NCI-H187 treated with DMSO at 0.1 percent for 48 hours (cell line): ENCODE measurements around the gene RTP1.
"Not testable (repeated sequence)": the region's sequence is repeated elsewhere in the genome, so short reads cannot be mapped to it uniquely, and the experiment has no call there.

Source experiments
- DNase-seq: peaks from one replicate; lab custom pipeline; 2025; lab: John Stamatoyannopoulos, UW

RTP1 gene, protein sequence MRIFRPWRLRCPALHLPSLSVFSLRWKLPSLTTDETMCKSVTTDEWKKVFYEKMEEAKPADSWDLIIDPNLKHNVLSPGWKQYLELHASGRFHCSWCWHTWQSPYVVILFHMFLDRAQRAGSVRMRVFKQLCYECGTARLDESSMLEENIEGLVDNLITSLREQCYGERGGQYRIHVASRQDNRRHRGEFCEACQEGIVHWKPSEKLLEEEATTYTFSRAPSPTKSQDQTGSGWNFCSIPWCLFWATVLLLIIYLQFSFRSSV

DNA sequence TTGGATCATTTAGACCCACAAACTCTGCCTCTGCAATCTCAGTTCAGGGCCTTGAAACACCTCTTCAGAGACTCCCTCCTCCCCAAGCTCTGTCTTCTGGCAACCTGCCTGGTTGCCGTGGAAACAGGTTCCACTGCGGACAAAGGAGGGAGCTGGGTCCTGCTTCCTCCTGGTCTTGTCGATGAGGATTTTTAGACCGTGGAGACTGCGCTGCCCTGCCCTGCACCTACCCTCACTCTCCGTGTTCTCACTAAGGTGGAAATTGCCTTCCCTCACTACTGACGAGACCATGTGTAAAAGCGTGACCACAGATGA lies at the start of gene RTP1:
RTP1 (plus strand) TSS at position 152 of the 315 bp plus-strand sequence; CDS start at position 182, 30 bp downstream.
- DNase-seq = no peak

DNA sequence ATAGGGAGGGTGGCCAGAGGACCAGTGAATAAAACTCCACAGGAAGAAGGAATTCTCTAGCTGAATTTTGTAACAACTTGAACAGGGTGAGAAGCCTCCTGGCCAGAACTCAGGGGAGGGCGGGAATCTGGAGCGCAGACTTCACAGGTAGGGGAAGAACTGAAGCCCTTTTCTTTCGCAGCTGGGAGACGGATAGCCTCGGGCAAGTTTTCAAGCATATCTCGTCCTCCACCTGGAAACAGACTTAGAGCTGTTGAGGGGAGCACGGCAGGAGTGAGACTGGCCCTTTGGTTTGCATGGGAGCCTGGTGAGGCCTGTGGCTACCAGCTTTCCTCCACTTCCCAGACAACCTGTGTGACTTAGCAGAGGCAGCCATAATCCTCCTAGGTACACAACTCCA lies 47.1 kb upstream of the RTP1 start:
- DNase-seq = no peak

DNA sequence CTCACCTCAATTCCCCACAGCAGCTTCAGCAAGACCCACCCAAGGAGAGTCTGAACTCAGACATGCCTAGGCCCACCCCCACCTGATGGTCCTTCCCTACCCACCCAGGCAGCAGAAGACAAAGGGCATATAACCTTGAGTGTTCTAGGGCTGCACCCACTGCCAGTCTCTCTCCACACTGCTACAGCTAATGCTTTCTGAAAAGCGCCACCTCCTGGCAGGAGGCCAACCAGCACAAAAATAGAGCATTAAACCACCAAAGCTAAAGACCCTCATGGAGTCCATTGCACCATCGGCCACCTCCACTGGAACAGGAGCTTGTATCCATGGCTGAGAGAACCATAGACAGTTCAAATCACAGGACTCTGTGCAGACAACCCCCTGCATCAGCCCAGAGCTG lies 46.7 kb upstream of the RTP1 start:
- DNase-seq = no peak

DNA sequence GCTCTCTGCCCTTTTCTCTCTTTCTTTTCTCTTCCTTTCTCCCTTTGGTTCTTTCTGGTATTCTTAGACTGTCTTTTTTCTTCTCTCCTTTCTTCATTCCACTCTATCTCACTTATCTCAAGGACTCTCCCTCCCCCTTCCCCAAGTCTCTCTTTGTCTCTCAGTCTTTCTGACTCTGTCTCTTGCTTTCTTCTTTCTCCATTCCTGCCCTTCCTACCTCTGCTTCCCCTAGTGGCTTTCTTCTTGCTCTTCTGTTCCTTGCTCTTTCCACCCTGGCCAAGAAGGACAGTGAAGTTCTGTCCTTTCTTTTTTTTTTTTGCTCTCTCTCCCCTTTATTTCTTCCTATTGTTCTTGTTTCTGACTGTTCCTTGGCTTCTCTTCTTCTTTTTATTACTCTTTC lies 35.7 kb upstream of the RTP1 start:
- no peak for DNase-seq

DNA sequence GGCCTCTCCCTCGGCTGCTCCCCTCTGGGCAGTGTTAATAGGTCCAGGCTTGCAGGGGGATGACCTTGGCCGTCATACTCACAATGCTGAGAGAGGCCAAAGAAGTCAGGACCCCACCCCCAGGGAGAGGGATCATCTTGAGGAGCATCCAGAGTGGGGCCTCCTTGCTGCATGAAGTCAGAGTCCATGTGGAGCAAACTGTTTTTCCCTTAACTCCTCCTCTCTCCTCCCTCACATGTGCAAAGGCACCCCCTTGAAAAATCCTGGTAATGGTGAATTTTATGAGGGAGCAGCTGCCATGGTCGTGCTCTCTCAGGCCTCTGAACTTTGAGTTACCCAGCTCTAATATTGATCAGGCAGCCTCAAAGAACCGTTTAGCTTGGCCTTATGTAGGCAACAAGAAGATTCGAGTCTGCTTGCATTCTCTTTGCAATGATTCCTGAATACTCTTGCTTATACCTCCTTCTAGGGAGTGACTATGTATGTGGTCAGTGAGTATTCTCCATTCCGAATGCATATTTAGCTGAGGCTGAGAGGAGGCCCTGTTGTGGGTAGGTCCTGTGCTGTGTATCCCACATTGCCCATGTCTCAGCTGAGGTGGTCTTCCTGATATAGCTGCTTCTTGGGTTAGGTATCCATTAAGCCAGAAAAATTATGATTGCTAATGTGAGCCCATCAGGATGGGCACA lies 34.9 kb upstream of the RTP1 start:
- DNase-seq = no peak

DNA sequence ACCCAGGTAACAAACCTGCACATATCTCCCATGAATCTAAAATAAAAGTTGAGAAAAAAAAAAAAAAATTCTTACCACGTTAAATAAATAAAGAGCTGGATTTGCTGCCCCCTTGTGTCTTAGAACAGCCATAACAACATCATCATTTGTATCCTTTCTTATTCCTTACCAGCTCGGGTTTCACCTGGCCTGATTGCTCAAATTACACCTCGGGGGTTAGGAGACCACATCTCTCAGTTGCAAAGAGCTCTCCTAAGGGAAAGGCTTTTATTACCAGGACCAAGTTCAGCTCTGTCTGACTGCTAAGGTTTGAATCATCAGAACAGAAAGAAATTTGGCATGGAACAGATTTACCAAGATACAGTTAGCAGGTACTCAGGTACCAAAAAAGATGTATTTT lies 32.1 kb upstream of the RTP1 start:
- DNase-seq = peak; percentile 91

DNA sequence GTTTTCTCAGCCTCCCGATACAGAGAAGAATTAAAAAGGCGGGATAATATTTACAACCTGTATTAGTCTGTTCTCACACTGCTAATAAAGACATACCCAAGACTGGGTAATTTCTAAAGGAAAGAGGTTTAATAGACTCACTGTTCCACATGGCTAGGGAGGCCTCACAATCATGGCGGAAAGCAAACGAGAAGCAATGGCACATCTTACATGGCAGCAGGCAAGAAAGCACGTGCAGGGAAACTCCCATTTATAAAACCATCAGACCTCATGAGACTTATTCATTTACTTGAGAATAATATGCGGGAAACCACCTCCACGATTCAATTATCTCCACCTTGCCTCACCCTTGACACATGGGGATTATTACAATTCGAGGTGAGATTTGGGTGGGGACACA lies 30.5 kb upstream of the RTP1 start:
- DNase-seq = no peak

DNA sequence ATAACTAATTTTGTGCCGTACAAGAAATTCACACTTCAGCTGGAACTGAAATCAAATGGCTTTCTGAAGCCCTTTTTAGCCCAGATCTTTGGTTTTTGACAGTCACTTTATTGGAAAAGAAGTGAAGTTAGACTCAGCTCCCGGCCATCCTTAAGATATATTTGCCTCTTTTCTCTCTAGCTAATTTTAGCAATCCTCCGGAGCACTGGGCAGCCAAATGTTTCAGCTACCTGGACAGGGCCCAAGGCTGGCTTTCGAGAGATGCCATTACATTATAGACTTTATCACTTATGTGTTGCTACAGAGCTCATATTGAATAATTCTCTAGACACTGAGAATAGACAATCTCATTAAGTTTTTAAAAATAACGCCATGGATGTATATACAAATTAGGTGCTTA lies 29.5 kb upstream of the RTP1 start:
- DNase-seq = no peak

DNA sequence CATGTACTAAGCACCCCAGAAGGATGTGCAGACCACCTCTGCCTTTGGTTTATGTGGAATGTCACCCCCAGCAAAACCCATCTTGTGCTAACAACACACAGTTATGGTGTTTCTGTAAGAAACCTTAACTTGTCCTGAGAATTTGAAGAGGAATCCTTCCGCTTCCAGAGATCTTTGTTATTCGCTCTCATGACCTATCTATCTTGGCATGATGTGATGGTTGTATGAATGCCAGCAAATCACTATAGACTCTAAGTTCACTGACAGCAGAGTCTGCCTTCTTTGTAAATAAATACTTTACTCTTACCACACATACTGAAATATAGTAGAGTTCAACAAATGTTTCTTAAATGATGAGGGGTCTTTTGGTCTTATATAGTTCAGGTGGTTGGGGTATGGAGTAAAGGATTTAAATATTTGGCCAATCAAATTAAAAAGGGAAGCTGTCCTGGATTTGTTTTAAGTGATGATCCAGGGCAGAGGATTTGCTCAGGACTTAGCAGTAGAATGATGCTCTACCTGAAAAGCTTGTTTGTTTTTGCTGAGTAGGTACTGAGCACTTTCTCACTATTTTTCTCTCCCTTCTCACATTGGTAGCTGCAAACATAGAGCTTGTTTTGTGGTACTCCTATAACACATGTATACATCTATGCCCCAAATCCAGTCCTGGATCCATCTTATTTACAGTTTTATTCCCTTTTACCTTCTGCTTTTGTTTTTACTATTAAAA lies 27.9 kb upstream of the RTP1 start:
- DNase-seq = no peak

DNA sequence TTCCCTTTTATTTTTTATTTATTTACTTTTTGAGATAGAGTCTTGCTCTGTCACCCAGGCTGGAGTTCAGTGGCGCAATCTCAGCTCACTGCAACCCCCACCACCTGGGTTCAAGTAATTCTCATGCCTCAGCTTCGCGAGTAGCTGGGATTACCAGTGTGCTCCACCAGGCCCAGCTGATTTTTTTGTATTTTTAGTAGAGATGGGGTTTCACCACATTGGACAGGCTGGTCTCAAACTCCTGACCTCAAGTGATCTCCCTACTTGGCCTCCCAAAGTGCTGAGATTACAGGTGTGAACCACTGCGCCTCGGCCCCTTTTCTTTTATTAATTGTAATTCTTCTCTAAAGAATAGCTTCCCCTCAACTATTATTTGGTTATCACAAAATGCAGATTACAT lies 26.4 kb upstream of the RTP1 start:
- not testable (repeated sequence) for DNase-seq

DNA sequence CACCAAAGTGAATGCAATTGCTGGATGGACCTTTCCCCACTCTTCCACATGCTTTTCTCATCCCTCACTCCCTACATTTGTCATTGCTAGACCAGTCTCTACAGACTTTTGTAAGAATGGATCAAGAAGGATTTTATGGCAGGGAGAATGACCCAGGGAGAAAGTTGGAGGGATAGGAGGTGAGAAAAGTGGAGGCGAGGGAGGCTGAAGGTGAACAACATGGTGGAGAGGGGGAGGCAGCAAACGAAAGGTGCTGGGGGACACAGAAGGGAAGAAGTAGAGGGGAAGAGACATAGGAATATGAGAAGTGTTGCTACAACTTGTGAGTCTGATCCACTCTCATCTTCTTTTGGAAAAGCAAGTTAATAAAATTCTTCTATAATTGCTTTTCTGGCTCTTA lies 24.4 kb upstream of the RTP1 start:
- DNase-seq = no peak

DNA sequence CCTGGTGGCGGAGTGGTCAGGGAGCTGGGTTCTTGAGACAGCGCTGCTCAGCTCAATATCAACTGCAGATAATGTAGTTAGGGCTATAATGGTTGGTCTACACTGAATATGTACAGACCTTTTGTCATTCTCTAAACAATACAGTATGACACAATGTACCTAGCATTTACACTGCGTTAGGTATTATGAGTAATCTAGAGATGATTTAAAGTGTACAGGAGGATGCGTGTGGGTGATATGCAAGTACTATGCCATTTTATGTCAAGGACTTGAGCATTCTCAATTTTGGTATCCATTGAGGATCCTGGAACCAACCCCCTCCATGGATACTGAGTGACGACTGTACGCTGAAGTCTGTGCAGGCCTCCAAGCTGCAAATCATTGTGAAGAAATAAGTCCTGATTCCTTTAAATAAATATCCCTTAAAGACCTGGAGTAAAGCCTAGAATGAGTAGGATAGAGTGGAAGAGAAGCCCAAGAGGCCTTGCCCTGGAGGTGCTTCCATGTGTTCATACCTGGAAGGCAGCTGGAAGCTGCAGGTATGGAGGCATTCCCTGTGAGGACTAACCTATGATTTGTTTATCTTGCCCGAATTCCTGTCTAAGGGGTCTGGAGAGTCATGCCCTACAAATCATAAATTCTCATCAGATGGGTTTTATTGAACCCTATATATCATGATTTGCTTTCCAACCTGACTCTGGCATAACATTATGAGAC lies 15.7 kb upstream of the RTP1 start:
- DNase-seq = no peak

DNA sequence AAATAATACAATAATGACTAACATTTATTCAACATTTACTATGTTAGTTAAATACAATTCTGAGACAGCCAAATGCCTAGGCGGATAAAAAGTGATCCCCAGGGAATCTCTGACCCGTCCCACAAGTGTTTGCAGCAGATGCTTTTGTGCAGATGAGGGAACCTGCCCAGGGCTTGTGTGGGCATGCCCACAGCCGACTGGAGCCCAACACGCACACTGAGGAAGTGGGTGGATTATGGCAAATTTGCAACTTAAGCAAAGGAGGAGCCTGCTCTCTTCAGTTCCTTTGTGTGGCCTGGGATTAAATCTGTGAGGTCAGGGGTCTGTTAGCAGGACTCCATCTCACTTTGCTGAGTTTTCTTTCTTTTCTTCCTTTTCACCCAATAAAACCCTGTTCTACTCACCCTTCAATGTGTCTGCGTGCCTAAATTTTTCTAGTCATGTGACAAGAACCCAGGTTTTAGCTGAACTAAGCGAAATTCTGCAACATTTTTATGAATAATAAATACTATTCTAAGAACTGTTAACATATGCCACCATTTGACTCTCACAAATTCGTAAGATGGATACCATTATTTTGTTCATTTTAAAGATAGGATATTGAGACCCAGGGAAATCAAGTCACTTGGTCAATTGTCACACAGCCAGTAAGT lies 13.9 kb upstream of the RTP1 start:
- peak; percentile 15 for DNase-seq

DNA sequence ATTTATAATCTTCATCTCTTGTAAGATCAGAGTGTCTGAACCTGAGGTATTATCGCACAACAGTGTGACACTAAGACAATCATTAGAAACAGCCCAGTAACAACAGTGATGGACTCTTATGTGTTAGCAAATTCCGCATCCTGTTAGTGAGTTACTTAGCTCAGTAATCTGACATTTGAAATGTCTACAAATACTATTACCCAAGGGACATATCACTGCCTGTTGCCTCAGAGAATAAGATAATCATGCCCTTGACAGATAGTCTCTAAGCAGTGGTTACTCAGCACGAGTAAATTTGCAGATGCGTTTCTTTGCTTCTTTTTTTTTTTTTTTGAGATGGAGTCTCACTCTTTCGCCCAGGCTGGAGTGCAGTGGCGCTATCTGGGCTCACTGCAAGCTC lies 13.4 kb upstream of the RTP1 start:
- no peak for DNase-seq

DNA sequence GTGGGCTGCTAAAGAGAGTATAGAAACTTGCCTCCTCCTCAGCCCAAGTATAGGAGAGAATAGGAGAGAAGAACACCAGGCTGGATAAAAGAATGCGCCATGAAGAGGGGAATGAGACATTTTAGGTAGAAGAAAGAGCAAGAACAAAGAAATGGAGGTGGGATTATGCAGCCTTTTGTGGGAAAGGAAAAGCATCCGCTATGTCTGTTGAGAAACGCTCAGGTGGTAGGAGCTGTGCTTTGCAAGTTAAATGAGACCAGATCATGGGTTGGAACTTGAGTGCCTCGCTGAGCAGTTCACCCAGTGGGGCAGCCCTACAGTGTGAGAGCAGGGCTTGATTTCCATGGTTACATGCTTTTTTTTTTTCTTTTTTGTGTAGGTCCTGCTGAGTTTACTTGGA lies 11.5 kb upstream of the RTP1 start:
- DNase-seq = no peak

DNA sequence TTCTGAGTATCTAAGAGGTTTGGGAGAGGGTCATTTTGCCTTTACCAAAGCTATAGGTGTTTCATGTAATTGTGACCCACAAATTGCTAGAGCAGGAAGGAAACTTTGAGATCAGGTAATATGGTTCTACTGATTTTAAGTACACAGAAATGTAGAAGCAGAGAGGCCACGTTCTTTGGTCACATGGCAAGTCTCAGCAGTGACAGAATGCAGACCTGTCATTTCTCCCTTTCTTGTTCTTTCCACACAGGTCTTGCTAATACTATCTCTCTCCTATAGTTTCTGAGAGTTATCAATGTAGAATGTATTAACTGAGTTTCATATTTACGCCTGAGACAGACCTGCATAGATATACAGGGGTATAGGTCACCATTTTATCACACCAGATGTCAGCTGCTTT lies 10.9 kb upstream of the RTP1 start:
- DNase-seq = no peak

DNA sequence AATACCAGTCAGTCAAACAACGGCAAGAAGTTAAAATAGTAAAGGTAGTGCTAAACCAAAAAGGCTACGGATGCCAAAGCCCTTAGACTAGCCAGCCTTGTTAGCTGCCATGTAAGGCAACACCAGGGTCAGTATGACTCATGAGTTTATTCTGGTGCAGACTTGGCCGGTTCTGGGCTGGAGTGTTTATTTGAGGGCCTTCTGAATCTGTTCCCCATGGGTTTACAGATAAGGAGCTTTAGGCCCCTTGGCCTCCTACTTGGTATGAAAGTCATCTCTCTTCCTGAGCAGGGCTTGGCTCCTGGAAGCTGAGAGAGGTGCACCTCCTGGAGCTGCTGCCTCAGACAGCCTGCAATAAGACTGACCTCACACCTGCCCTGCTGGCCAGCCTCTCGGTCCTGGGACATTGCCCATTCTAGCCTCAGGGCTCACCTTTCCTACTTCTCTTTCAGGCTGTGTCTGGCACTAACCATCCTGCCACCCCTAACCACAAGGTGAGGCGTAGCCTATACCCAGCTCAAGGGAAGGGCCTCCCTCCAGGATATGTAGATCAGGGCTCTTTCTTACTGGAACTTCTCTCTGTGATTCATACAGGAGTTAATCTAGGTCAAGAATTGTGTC lies 10.4 kb upstream of the RTP1 start:
- no peak for DNase-seq

DNA sequence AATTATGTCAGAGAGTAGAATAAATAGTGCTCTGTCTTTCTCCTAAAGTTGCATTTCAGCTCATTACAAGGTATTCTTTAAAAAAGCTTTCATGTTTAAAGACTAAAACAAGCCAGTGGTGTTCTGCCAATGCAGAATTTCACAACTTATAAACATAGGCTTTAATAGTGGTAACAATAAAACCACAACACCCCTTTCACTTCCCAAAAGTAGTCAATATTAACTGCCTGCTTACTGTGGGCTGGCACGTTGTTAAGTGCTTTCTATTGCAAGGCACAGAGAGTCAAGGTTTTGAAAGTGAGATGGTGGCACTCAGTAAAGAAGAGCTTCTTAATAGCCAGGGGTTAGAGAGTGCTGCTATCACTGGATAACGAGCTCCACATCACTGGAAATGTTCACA lies 8.4 kb upstream of the RTP1 start:
- DNase-seq = no peak

DNA sequence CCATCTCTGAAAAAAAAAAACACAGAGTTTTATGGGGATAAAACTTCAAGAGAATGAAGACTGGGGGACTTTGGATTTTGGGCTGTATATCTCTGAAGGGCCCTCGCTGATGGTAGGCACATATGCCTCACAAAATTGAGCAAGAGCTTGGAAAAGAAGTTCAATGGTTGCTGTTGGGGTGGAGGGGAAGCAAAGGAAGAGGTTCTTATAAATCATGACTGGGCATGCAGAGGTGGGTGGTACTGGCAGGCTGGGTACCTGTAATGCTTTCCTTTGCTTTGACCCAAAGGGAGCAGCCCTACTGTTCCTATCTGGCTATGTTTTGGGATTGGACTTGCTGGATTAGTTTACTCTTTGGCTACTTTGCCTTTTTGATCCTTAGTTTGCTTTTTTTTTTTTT lies 6.0 kb upstream of the RTP1 start:
- no peak for DNase-seq

DNA sequence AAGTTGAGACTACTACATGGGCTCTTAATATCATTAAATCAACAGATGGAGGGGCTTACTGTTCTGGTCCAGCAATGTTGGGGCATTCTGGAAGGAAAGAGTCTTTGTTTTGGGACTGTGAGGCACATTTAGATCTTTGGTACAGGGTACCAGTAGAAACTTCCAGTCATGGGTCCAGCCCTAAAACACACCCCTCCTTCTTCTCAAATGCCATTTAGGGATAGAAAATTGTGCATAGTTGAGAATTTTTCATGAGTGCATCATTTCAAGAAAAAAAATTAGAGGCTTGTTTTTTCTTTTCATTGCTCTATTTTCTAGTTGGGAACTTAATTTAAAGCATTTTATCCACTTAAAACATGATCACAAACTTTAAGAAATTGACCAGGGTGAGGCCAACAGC lies 4.1 kb upstream of the RTP1 start:
- no peak for DNase-seq

DNA sequence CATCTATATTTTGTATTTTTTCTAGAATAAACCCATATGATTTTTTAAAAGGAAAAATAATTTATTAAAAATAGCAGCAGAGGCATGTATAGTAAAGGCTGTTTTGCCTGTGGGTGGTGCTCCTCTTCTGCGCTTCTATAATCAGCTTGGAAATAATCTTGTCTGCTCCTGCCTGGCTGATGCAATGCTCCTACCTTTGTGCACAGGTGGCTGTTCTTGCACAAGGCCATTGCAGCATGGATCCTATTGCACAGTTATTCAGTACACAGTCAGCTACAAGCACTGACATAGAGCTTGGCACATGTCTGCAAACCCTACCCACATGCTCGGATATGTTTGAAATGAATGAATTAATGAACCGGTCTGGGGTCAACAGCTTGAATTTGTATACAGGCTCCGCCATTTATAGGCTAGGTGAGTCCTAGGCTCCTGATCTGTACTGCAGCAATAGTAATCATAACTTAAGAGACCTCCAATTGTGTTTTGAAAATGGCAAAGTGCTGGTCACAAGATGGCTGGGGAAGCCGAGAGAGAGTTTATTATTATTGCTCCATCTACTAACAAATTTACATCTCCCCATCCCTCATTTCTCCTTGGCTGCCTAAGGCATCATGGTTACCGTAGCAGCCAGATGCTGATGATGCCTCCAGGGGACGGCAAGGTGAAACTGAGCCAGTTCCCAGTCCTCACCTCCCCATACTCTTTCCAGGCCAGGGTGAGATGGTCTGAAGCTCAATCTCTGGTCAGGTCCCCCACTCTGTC lies 532 bp upstream of the RTP1 start:
- no peak for DNase-seq
